ENCODE data around the gene ZFYVE26.

Gene ZFYVE26

DNA sequence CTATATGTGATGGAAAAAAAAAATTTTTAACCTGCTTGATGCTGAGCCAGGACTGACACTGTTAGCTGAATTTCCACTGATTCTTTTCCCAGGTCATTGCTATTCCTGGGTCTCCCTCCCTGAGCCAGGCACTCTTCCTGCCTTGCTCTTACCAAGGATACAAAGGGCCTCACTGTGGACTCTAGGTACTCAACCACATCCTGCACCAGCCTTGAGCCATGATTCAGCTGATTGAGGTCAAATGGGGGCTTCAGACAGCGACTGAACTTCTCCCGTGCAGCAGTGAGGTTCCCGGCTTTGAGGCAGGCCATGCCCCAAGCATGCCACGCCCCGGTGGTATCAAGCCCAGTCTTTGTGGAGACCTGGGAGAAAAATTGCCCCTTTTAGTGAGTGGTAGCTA, 54.3 kb downstream of the ZFYVE26 start:
- Histone ChIP-seq H4K20me1 (no peaks in the 10 kb centered on the region), H3K4me2 (no peak overlapping the region), H3K27ac (no peak overlapping the region), H3K4me3 (no peak overlapping the region), H3K9me3 (no peaks in the 10 kb centered on the region), H3K9ac (no peak overlapping the region), H3K36me3 (peaks cover 70% of the 10 kb centered on the region), H3K4me1 (no peaks in the 10 kb centered on the region), H3K27me3 (no peaks in the 10 kb centered on the region)
- TF ChIP-seq Cebpa-rat (IDR thresholded peaks at IDR 0.05) = no peak

DNA sequence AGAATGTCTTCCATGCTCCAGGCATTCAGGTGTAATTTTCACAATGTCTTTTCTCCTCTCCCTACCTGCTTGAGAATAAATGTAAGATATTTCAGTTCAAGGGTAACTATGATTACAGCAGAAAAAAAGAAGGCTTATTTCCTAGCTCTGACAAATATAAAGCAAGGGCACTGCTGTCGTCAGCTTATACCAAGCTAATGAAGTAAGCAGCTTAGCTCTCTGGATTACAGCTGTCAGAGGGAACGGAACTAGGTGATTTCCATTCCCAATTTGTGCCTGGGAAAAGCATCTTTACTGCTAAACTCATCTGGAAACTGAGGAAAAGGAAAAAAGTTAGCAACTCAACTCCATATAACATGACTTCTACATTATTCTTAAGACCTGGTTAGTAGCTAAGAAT, 56.5 kb downstream of the ZFYVE26 start:
- Histone ChIP-seq H3K27me3 (no peaks in the 10 kb centered on the region), H3K4me1 (no peaks in the 10 kb centered on the region), H3K27ac (no peak overlapping the region), H4K20me1 (no peaks in the 10 kb centered on the region), H3K36me3 (peaks cover 65% of the 10 kb centered on the region), H3K9ac (no peak overlapping the region), H3K4me3 (no peak overlapping the region), H3K4me2 (no peak overlapping the region), H3K9me3 (no peaks in the 10 kb centered on the region)
- no peak for TF ChIP-seq Cebpa-rat (IDR thresholded peaks at IDR 0.05)

DNA sequence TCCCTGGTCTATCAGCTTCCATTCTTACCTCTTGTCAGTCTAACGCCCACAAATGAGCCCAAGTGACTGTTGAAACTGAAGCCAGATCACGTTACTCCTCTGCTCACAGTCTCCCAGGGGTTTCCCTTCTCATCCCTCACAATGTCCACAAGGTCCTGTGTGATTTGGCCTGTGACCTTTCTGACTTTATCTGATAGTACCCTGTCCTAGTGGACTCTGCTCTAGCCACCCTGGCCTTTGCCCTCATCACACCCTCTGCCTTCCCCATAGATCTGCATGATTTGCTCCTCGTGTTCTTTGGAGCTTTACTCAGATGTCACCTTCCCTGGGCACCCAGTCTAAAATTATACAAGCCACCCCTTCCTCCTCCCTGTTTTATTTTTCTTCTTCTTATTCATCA, 59.2 kb downstream of the ZFYVE26 start:
- no peaks in the 10 kb centered on the region for H4K20me1 ChIP-seq
- no peaks in the 10 kb centered on the region for H3K9me3 ChIP-seq
- H3K4me1 ChIP-seq = no peaks in the 10 kb centered on the region
- H3K36me3 ChIP-seq = peaks cover 67% of the 10 kb centered on the region
- no peak overlapping the region for H3K4me3 ChIP-seq
- TF ChIP-seq Cebpa-rat (IDR thresholded peaks at IDR 0.05) = no peak
- H3K9ac ChIP-seq = no peak overlapping the region
- H3K4me2 ChIP-seq = no peak overlapping the region
- H3K27me3 ChIP-seq = no peaks in the 10 kb centered on the region
- no peak overlapping the region for H3K27ac ChIP-seq

DNA sequence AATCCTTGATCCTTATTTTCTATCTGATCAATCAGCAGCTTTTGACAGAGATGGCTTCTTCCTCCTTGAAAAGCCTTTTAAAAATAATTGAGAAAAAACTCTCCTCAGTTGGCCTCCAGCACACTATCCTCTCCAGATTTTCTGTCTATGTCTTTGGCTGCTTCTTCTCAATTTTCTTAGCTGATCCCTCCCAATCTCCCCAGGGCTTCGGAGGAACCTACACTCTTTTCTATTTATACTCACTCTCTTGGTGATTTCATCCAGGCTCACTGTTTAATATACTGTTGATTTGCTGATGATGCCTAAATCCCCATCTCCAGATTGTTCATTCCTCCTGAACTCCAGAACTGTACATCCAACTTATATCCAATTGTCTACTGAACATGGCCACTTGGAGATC, 59.9 kb downstream of the ZFYVE26 start:
- Histone ChIP-seq H3K36me3 (peaks cover 70% of the 10 kb centered on the region), H4K20me1 (no peaks in the 10 kb centered on the region), H3K27ac (no peak overlapping the region), H3K4me3 (no peak overlapping the region), H3K9ac (no peak overlapping the region), H3K9me3 (no peaks in the 10 kb centered on the region), H3K4me1 (no peaks in the 10 kb centered on the region), H3K27me3 (no peaks in the 10 kb centered on the region), H3K4me2 (no peak overlapping the region)
- no peak for TF ChIP-seq Cebpa-rat (IDR thresholded peaks at IDR 0.05)

DNA sequence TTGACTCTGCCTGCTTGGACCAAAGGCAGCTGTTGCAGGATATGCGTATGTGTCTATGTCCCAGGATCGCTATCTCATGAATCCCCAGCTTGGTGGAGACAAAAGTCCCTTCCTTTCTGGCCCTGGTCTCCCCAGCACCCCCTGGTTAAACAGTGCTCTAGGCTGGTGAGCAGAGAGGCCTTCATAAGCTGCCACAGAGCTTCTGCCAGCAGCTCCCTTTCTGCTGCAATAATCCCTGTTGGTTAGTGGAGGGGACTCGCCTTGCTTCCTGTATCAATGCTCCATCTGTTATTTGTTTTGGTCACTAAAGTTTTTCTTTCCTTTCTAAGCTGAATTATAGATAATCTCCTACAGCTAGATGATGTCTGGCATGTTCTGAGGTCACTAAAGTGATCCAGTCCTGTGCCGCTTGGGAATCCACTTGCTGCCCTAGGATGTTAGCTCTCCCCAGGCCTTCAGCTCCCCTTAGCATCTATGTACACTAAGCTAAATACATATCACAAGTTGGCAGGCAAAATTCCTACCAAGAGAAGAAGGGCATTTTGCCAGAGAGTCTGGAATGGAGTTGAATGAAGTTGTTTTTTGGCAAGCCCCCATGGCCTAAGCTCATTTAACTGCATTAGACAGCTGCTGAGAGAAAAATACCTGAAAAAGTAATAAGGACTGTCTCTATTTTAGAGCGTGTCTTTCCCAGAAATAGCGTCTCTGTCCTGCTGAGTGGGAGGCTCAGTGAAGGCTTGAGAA, 66.9 kb downstream of the ZFYVE26 start:
- no peaks in the 10 kb centered on the region for H3K9me3 ChIP-seq
- no peak overlapping the region for H3K9ac ChIP-seq
- H4K20me1 ChIP-seq = no peaks in the 10 kb centered on the region
- peaks cover 72% of the 10 kb centered on the region for H3K36me3 ChIP-seq
- no peaks in the 10 kb centered on the region for H3K27me3 ChIP-seq
- H3K27ac ChIP-seq = no peak overlapping the region
- no peaks in the 10 kb centered on the region for H3K4me1 ChIP-seq
- no peak for TF ChIP-seq Cebpa-rat (IDR thresholded peaks at IDR 0.05)
- no peak overlapping the region for H3K4me2 ChIP-seq
- H3K4me3 ChIP-seq = no peak overlapping the region

DNA sequence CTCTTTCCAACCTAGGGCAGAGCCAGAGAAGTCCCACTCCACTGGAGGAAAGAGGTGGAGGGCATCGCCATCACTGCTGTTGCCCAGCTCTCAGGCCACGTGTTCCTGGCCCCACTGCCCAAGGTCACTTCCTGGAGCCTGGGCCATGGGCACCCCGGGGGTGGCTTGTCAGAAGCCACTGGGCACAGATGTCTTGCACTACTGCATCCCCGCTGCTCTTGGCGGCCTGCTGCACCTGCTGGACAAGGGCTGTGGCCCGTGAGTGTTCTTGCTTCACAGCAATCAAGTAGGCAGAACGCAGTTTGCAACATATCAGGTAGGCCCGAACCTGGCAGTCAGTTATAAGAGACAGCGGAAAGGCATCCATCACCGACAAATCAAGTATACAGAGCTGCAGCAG, 68.1 kb downstream of the ZFYVE26 start:
- no peak for TF ChIP-seq Cebpa-rat (IDR thresholded peaks at IDR 0.05)
- H3K27ac ChIP-seq = no peak overlapping the region
- no peaks in the 10 kb centered on the region for H4K20me1 ChIP-seq
- H3K9me3 ChIP-seq = no peaks in the 10 kb centered on the region
- no peaks in the 10 kb centered on the region for H3K4me1 ChIP-seq
- H3K4me3 ChIP-seq = no peak overlapping the region
- H3K9ac ChIP-seq = no peak overlapping the region
- peaks cover 60% of the 10 kb centered on the region for H3K36me3 ChIP-seq
- no peak overlapping the region for H3K4me2 ChIP-seq
- H3K27me3 ChIP-seq = no peaks in the 10 kb centered on the region

DNA sequence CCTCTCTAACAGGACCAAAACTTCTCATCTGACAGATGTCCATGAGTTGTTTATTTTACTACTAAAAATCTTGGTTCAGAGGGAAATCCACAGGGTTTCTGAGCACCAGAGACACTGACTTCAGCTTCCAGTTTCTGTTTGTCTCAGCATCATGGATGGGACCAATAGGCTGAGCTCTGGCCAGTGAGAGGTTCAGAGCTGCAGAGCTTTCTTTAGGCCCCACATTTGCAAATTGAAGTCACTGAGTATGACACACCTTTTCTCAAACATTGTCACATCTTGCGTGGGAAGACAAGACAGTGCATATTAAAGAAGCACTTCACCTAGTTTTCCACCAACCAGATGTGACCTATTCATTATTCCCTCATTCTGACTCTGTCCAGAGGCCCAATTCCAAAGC, 69.5 kb downstream of the ZFYVE26 start:
- Histone ChIP-seq H3K4me1 (no peaks in the 10 kb centered on the region), H3K36me3 (peaks cover 46% of the 10 kb centered on the region), H3K9ac (no peak overlapping the region), H3K27ac (no peak overlapping the region), H3K4me3 (no peak overlapping the region), H4K20me1 (no peaks in the 10 kb centered on the region), H3K4me2 (no peak overlapping the region), H3K27me3 (no peaks in the 10 kb centered on the region), H3K9me3 (no peaks in the 10 kb centered on the region)
- TF ChIP-seq Cebpa-rat (IDR thresholded peaks at IDR 0.05) = no peak

DNA sequence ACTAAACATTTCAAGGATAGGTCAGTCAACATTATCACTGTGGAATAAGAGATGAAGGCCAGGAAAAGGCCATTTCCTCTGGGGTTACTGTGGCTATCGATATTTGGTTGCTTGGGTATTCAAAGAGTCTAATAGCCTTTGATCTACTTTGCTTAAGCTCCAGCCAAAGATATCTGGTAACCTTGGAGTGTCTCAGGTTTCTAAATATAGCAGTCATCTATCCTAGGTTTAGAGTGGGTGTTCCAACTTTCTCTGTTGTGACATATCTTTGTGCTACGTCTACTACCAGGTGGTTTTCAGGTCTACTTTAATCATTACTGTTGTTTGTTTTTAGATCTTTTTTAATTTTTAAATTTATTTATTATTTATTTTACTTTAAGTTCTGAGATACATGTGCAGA, 72.3 kb downstream of the ZFYVE26 start:
- Histone ChIP-seq H3K4me1 (no peaks in the 10 kb centered on the region), H4K20me1 (no peaks in the 10 kb centered on the region), H3K27ac (no peak overlapping the region), H3K4me2 (no peak overlapping the region), H3K9ac (no peak overlapping the region), H3K27me3 (no peaks in the 10 kb centered on the region), H3K9me3 (no peaks in the 10 kb centered on the region), H3K36me3 (peaks cover 18% of the 10 kb centered on the region), H3K4me3 (no peak overlapping the region)
- TF ChIP-seq Cebpa-rat (IDR thresholded peaks at IDR 0.05) = no peak

DNA sequence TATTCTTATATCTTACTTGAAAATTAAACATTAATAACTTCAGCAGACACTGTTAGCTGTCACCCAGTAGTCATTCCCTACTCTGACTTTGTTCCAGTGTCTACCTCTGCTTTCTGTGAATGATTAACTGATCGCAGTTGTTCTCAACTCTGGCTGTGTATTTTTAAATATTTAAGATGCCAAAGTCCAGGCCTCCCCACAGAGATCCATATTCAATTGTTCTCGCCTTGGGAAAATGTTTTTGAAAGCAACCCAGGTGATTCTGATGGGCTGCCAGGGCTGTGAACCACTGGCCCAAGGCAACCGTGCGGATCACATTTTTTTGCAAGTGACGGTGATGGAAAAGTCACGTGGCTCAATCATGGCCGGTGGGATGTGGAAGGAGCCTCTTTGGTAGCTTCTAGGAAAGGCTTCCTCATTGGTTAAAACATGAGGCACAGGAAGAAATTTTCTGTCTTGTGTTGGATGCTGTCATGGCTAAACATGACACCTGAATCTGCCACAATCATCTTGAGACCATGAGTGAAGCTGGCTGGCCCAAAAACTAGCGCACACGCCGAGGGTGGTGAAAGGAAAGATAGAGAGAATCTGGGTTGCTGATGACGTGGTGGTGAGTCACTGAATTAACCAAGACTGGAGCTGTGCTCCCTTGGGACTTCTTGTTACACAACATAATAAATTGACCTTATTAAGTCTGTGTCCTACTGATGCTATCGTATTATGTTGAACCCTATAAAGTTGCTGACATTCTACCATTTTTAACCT, 77.5 kb downstream of the ZFYVE26 start:
- no peak overlapping the region for H3K4me2 ChIP-seq
- H3K27ac ChIP-seq = no peak overlapping the region
- H3K9me3 ChIP-seq = no peaks in the 10 kb centered on the region
- no peaks in the 10 kb centered on the region for H3K4me1 ChIP-seq
- H3K27me3 ChIP-seq = no peaks in the 10 kb centered on the region
- H4K20me1 ChIP-seq = no peaks in the 10 kb centered on the region
- no peak overlapping the region for H3K9ac ChIP-seq
- no peaks in the 10 kb centered on the region for H3K36me3 ChIP-seq
- no peak overlapping the region for H3K4me3 ChIP-seq
- TF ChIP-seq Cebpa-rat (IDR thresholded peaks at IDR 0.05) = no peak

DNA sequence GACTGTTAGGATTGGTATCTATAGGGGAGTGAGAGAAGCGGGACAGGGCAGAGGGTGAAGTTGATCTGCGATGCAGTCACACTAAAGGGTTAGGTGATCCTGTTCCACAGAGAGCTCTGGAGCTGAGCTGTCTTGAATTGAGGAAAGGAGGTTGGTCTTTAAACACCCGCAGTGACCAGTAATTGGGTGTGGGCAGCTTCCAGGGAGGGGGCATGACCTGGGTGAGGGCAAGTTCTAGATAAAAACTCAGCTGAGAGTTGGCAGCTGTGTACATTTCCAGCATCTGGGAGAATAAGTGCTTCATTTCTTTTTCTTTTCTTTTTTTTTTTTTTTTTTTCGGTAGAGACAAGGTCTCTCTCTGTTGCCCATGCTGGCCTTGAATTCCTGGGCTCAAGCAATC, 79.6 kb downstream of the ZFYVE26 start:
- no peak overlapping the region for H3K27ac ChIP-seq
- no peak overlapping the region for H3K9ac ChIP-seq
- no peaks in the 10 kb centered on the region for H4K20me1 ChIP-seq
- no peaks in the 10 kb centered on the region for H3K27me3 ChIP-seq
- no peaks in the 10 kb centered on the region for H3K36me3 ChIP-seq
- H3K9me3 ChIP-seq = no peaks in the 10 kb centered on the region
- no peak overlapping the region for H3K4me2 ChIP-seq
- H3K4me1 ChIP-seq = no peaks in the 10 kb centered on the region
- no peak for TF ChIP-seq Cebpa-rat (IDR thresholded peaks at IDR 0.05)
- H3K4me3 ChIP-seq = no peak overlapping the region
